ENCODE measurements around the gene UBA52. TPM values are rescaled to one million over a fixed set of nuclear protein-coding genes. Genes with fewer than 3 reads are reported as not detected.

UBA52 gene
- total and polyA plus RNA-seq, 2 of the 13 experiments (the other 11 are each of a cell fraction or from before 2014, with no cell fraction given): 959 to 1,782 TPM

- CTCF ChIA-PET (ENCODE audit: low intra/inter-chr PET ratio, low total read pairs): no interaction called here
- intact Hi-C loops (cut with micrococcal nuclease; ENCODE audit: unreplicated experiment): no loop called here
- Histone ChIP-seq H3K27me3 (ENCODE audit: control insufficient read depth in 1 of 2, insufficient read depth in 2 of 2, low read length in 2 of 2) (peaks cover 0 to 7% of the 10 kb centered on the region in 2 experiments; a peak in 2 of 5 replicates), H3K9me3 (ENCODE audit: low read length) (no peaks in the 10 kb centered on the region), H4K20me1 (ENCODE audit: insufficient read depth, low read length) (no peaks in the 10 kb centered on the region), H3K9ac (ENCODE audit: insufficient read depth, low read depth, low read length) (peak overlapping the region; percentile 57), H3K4me2 (ENCODE audit: low read depth, low read length) (peak overlapping the region; percentile 100), H3K4me3 (replicated peaks in 1 of 3; ENCODE audit: insufficient read depth in 1 of 3, low read depth in 2 of 3, low read length in 3 of 3) (peak overlapping the region; percentile 48 to 75 (median 68)), H3K36me3 (replicated peaks in 1 of 2; ENCODE audit: control insufficient read depth in 1 of 2, insufficient read depth in 2 of 2, low read length in 2 of 2) (no peaks in the 10 kb centered on the region), H3K27ac (ENCODE audit: extremely low read length, insufficient read depth, low read length) (peak overlapping the region; percentile 84), H3K4me1 (ENCODE audit: insufficient read depth, low read length) (peaks cover 53% of the 10 kb centered on the region), H3K79me2 (ENCODE audit: insufficient read depth, low read length) (no peaks in the 10 kb centered on the region), H2AFZ (ENCODE audit: low read length) (no peak overlapping the region)
- WGBS (ENCODE audit: low lambda C conversion rate): 2% methylated on average over 14 of the region's 62 CpGs
- peak; percentile 43 for ATAC-seq
- in situ Hi-C loops (cut with HindIII; ENCODE audit: extremely low pct_ligation_motif_present, low pct_unique_long_range_greater_than_20kb): no loop called here
- DNase-seq (ENCODE audit: low spot score): peak; percentile 76
- POLR2A ChIA-PET: no interaction called here
- FAIRE-seq: no peak
- no TSS peak for BruUV-seq (replicated peaks)
- TF ChIP-seq MAFG (CRISPR knock-in tag; IDR thresholded peaks at IDR 0.05) (no peak), GABPB1 (CRISPR knock-in tag; IDR thresholded peaks at IDR 0.05) (peak; percentile 68), ZNF383 (CRISPR knock-in tag; IDR thresholded peaks at IDR 0.05; ENCODE audit: borderline replicate concordance) (no peak), RBM39 (IDR thresholded peaks at IDR 0.05; ENCODE audit: low read depth, low read length, poor library complexity, severe bottlenecking) (peak; percentile 33), ZNF746 (CRISPR knock-in tag; IDR thresholded peaks at IDR 0.05) (peak; percentile 61; the same call in 1 of the 2 replicates), THRA (CRISPR knock-in tag; IDR thresholded peaks at IDR 0.05; ENCODE audit: borderline replicate concordance) (peak; percentile 92), FOSL1 (CRISPR knock-in tag; IDR thresholded peaks at IDR 0.05; ENCODE audit: borderline replicate concordance) (0 out of 2 replicates have a peak, but pooled peaks have one; percentile 18), GATAD2A (CRISPR knock-in tag; IDR thresholded peaks at IDR 0.05) (peak; percentile 28; the same call in 1 of the 2 replicates), SRSF1 (optimal IDR thresholded peaks at IDR 0.05; ENCODE audit: low read depth, low read length) (peak; percentile 95), TAF1 (CRISPR knock-in tag; IDR thresholded peaks at IDR 0.05) (peak; percentile 52; the same call in 1 of the 2 replicates), PTBP1 (IDR thresholded peaks at IDR 0.05; ENCODE audit: low read depth, low read length, poor library complexity, severe bottlenecking) (no peak), RBFOX2 (IDR thresholded peaks at IDR 0.05; ENCODE audit: low read depth, low read length) (0 out of 2 replicates have a peak, but pooled peaks have one; percentile 28), ZBTB42 (CRISPR knock-in tag; IDR thresholded peaks at IDR 0.05) (peak; percentile 99), PATZ1 (CRISPR knock-in tag; IDR thresholded peaks at IDR 0.05) (peak; percentile 99), ELF1 (CRISPR knock-in tag; IDR thresholded peaks at IDR 0.05) (no peak), KLF16 (CRISPR knock-in tag; IDR thresholded peaks at IDR 0.05) (peak in 1 of 2 experiments; percentile 38; a peak in 1 of 4 replicates), POLR2A (IDR thresholded peaks at IDR 0.05; ENCODE audit: insufficient read depth in 1 of 2, low read depth in 2 of 2, low read length in 2 of 2) (peak in 1 of 2 experiments; percentile 21; a peak in 1 of 4 replicates), ZNF839 (CRISPR knock-in tag; IDR thresholded peaks at IDR 0.05; ENCODE audit: borderline replicate concordance) (no peak)
- TF ChIP-seq, protein P1, sequence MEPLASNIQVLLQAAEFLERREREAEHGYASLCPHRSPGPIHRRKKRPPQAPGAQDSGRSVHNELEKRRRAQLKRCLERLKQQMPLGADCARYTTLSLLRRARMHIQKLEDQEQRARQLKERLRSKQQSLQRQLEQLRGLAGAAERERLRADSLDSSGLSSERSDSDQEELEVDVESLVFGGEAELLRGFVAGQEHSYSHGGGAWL (CRISPR knock-in tag; IDR thresholded peaks at IDR 0.05): peak; percentile 40; the same call in 1 of the 2 replicates
- TF ChIP-seq, protein P2, sequence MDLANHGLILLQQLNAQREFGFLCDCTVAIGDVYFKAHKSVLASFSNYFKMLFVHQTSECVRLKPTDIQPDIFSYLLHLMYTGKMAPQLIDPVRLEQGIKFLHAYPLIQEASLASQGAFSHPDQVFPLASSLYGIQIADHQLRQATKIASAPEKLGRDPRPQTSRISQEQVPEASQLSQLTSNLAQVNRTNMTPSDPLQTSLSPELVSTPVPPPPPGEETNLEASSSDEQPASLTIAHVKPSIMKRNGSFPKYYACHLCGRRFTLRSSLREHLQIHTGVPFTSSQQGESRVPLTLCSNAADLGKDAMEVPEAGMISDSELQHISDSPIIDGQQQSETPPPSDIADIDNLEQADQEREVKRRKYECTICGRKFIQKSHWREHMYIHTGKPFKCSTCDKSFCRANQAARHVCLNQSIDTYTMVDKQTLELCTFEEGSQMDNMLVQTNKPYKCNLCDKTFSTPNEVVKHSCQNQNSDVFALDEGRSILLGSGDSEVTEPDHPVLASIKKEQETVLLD (CRISPR knock-in tag; IDR thresholded peaks at IDR 0.05; ENCODE audit: low read depth): no peak
Observed at GRCh38 chr19:18611327-18612050, 39.8 kb downstream of the UBA52 start.
